ENCODE measurements around the gene PLCL2.

The PLCL2 gene

DNA sequence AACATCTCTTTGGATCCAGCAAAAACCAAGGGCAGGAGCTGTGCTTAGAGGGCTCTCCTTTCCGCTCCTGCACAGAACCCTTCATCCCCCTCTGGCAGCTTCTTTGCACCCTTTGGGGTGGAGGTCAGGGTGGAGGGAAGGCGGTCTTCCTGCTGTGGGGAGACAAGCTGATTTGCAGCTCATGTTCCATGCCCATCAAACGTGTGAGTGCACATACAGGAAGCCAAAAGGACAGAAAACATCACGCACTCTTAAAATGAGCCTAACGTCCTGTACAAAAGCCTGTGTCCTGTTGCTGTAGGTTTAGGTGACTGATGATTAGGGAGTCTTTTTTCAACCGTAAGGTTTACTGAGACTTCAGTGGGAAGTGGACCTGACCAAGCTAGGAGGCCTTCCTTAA, 195.2 kb downstream of the PLCL2 start:
- H3K4me3 ChIP-seq (ENCODE audit: low read depth, low read length): no peak overlapping the region
- no peak for DNase-seq (ENCODE audit: low read depth)
- no peak for TF ChIP-seq MYC (IDR thresholded peaks at IDR 0.05; ENCODE audit: low read depth, low read length)
- TF ChIP-seq MAX (IDR thresholded peaks at IDR 0.05; ENCODE audit: low read depth, low read length): no peak

GRCh38 chr3:17081520-17081919, 196.8 kb downstream of the PLCL2 start:
- no peak for DNase-seq (ENCODE audit: low read depth)
- H3K4me3 ChIP-seq (ENCODE audit: low read depth, low read length): no peak overlapping the region
- TF ChIP-seq CTCF (IDR thresholded peaks at IDR 0.05; ENCODE audit: low read depth, low read length): no peak
- TF ChIP-seq MAX (IDR thresholded peaks at IDR 0.05; ENCODE audit: low read depth, low read length): no peak

DNA sequence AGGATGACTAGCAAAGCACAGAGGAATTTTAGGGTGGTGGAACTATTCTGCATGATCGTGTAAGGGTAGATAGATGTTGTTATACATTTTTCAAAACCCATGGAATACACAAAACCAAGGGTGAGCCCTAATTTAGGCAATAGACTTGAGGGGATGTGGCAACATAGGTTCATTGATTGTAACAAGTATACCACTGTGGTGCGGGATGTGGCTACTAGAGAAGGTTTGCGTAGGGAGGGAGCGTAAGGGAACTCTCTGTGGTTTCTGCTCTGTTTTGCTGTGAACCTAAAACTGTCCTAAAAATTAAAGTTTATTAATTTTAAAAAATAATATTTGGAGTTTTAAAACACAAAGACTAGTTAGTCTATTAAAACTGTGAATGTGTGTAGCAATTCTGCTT, 202.8 kb downstream of the PLCL2 start:
- no peak for TF ChIP-seq CTCF (IDR thresholded peaks at IDR 0.05; ENCODE audit: low read depth, low read length)
- no peak for TF ChIP-seq POLR2A (IDR thresholded peaks at IDR 0.05; ENCODE audit: extremely low read depth, insufficient read length)
- TF ChIP-seq MAX (IDR thresholded peaks at IDR 0.05; ENCODE audit: low read depth, low read length): no peak
- TF ChIP-seq MYC (IDR thresholded peaks at IDR 0.05; ENCODE audit: low read depth, low read length): no peak
- no peak for DNase-seq (ENCODE audit: low read depth)
- no peak overlapping the region for H3K4me3 ChIP-seq (ENCODE audit: low read depth, low read length)

DNA sequence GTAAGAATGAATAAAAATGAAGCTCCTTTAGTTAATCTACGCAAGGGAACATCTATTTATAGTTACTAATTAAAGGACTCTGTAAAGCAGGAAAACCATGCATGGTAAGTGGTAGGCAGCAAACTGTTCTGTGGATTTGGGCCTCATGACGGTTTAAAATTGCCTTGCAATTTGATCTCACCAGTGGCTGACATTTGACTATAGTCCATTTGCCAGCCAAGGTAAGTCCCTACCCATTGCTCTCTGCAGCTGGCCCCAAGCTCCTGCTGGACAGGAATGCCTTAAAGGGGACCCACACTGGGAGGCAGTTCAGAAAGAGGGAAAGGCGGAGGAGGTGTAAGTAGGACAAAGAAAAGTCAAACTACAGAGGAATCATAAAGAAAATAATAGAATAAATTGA, 203.3 kb downstream of the PLCL2 start:
- H3K4me3 ChIP-seq (ENCODE audit: low read depth, low read length): no peak overlapping the region
- no peak for DNase-seq (ENCODE audit: low read depth)
- TF ChIP-seq CTCF (IDR thresholded peaks at IDR 0.05; ENCODE audit: low read depth, low read length) (no peak), MYC (IDR thresholded peaks at IDR 0.05; ENCODE audit: low read depth, low read length) (no peak), POLR2A (IDR thresholded peaks at IDR 0.05; ENCODE audit: extremely low read depth, insufficient read length) (no peak), MAX (IDR thresholded peaks at IDR 0.05; ENCODE audit: low read depth, low read length) (no peak)

GRCh38 chr3:17088602-17089313, 204.0 kb downstream of the PLCL2 start:
- DNase-seq (ENCODE audit: low read depth): no peak
- TF ChIP-seq CTCF (IDR thresholded peaks at IDR 0.05; ENCODE audit: low read depth, low read length): no peak
- no peak for TF ChIP-seq MYC (IDR thresholded peaks at IDR 0.05; ENCODE audit: low read depth, low read length)
- TF ChIP-seq POLR2A (IDR thresholded peaks at IDR 0.05; ENCODE audit: extremely low read depth, insufficient read length): no peak
- TF ChIP-seq MAX (IDR thresholded peaks at IDR 0.05; ENCODE audit: low read depth, low read length): no peak
- H3K4me3 ChIP-seq (ENCODE audit: low read depth, low read length): no peak overlapping the region

DNA sequence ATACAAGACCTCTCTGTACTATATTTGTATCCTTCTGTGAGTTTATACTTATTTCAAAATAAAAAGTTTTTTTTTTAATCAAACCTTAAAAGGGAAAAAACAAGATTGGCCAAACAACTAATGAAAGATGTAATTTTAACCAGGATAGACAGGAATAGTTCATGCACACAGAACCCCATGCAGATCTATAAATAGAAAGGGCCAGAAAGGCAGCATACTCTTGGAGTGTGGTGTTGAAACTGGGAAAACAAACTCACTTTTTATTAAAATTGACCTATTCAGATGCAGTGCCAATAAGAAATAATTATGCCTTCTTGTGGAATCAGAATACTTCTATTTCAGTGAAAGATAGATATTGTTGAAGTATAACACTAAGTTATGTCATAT, 204.6 kb downstream of the PLCL2 start:
- no peak for DNase-seq (ENCODE audit: low read depth)
- H3K4me3 ChIP-seq (ENCODE audit: low read depth, low read length): no peak overlapping the region
- no peak for TF ChIP-seq MYC (IDR thresholded peaks at IDR 0.05; ENCODE audit: low read depth, low read length)
- no peak for TF ChIP-seq MAX (IDR thresholded peaks at IDR 0.05; ENCODE audit: low read depth, low read length)
- no peak for TF ChIP-seq POLR2A (IDR thresholded peaks at IDR 0.05; ENCODE audit: extremely low read depth, insufficient read length)
- TF ChIP-seq CTCF (IDR thresholded peaks at IDR 0.05; ENCODE audit: low read depth, low read length): no peak

All from NB4 (cell line).